HG02642 (cell line): ENCODE measurements around the gene HES2.
"Not testable (repeated sequence)": the region's sequence is repeated elsewhere in the genome, so short reads cannot be mapped to it uniquely, and the experiment has no call there.

Experiments
- ATAC-seq: cut with Tn5 transposase; IDR thresholded peaks from one replicate; pipeline ENCODE4 v1.9.1; 2021; ENCODE audit warnings: mild to moderate bottlenecking; ENCODE audit not compliant: unreplicated experiment, poor library complexity

The HES2 gene

GRCh38 chr1:6419804-6420453 lies at the start of gene HES2:
Gene HES2 (minus strand): TSS chr1:6419919. CDS start chr1:6419820, 99 bp downstream.
- ATAC-seq, result no peak

GRCh38 chr1:6468729-6469461 lies 49.2 kb upstream of the HES2 start:
- no peak for ATAC-seq

GRCh38 chr1:6467744-6468688 lies 48.3 kb upstream of the HES2 start:
- ATAC-seq, result no peak

GRCh38 chr1:6467224-6467623 lies 47.5 kb upstream of the HES2 start:
- no peak for ATAC-seq

- no peak for ATAC-seq
Observed at GRCh38 chr1:6466751-6467150, 47.0 kb upstream of the HES2 start.

GRCh38 chr1:6466023-6466422 lies 46.3 kb upstream of the HES2 start, which contains the start of gene TNFRSF25:
Gene TNFRSF25 (minus strand): TSS chr1:6466173. CDS start chr1:6466107, 66 bp downstream.
- ATAC-seq, result no peak

- no peak for ATAC-seq
Observed at GRCh38 chr1:6465461-6466005, 45.8 kb upstream of the HES2 start.

- ATAC-seq, result no peak
Observed at GRCh38 chr1:6464915-6465314, 45.2 kb upstream of the HES2 start.

GRCh38 chr1:6464514-6464836 lies 44.8 kb upstream of the HES2 start:
- no peak for ATAC-seq

GRCh38 chr1:6463120-6463412 lies 43.3 kb upstream of the HES2 start:
- ATAC-seq, result no peak

GRCh38 chr1:6462412-6463119 lies 42.8 kb upstream of the HES2 start:
- ATAC-seq, result no peak

GRCh38 chr1:6461538-6462411 lies 42.1 kb upstream of the HES2 start:
- ATAC-seq, result no peak

GRCh38 chr1:6461051-6461530 lies 41.4 kb upstream of the HES2 start:
- no peak for ATAC-seq

GRCh38 chr1:6460301-6461050 lies 40.8 kb upstream of the HES2 start:
- no peak for ATAC-seq

- no peak for ATAC-seq
Observed at GRCh38 chr1:6459850-6460265, 40.1 kb upstream of the HES2 start.

GRCh38 chr1:6456800-6457466 lies 37.2 kb upstream of the HES2 start:
- no peak for ATAC-seq

- ATAC-seq, result not testable (repeated sequence)
Observed at GRCh38 chr1:6455752-6456520, 36.2 kb upstream of the HES2 start.
